Adrenal gland (tissue), 12 donors: ENCODE measurements around the gene ADAMTS7. TPM values are rescaled to one million over a fixed set of nuclear protein-coding genes. Genes with fewer than 3 reads are reported as not detected.
"Not testable (repeated sequence)": the region's sequence is repeated elsewhere in the genome, so short reads cannot be mapped to it uniquely, and the experiment has no call there.

Source experiments
- DNase-seq, 7 donors: peaks; one replicate each; pipeline ENCODE4 v3.0.0-alpha.2; 2019 to 2020
- H3K27ac ChIP-seq, 5 donors: fragments of 200-600 bp; sonication (generic) in 4 of 5; 1 replicate in 3 of 5; 2 replicates in 2 of 5; pipeline versions ENCODE4 v1.5.1 to v1.8.0; 2016 to 2020; ENCODE audit warnings: mild to moderate bottlenecking in 1 of 5
- H3K27me3 ChIP-seq: fragments of 200-600 bp; 2 replicates; pipeline ENCODE4 v1.8.0; 2021
- H3K36me3 ChIP-seq, 2 donors: fragments of 200-600 bp; replicated peaks in 1 of 2; 1 replicate in 1 of 2; 2 replicates in 1 of 2; pipeline versions ENCODE4 v1.5.1 to v1.8.0; 2018 to 2022
- H3K4me1 ChIP-seq, 2 donors: fragments of 200-600 bp; replicated peaks in 1 of 2; 1 replicate in 1 of 2; 2 replicates in 1 of 2; pipeline versions ENCODE4 v1.5.1 to v1.8.0; 2018 to 2021
- H3K4me3 ChIP-seq, 4 donors: fragments of 200-600 bp; sonication (generic) in 3 of 4; one replicate each; pipeline ENCODE4 v1.5.1; 2016 to 2018
- H3K9me3 ChIP-seq, 3 donors: fragments of 200-600 bp; sonication (generic) in 1 of 3; replicated peaks in 1 of 3; 1 replicate in 2 of 3; 2 replicates in 1 of 3; pipeline versions ENCODE4 v1.5.1 to v1.8.0; 2016 to 2021
- CTCF ChIP-seq, 6 experiments: fragments of 450-650 bp in 4 of 6; fragments of 200-600 bp in 2 of 6; sonication (generic) in 1 of 6; IDR thresholded peaks; 1 replicate in 5 of 6; 2 replicates in 1 of 6; pipeline versions ENCODE4 v1.5.1 to v1.8.0; 2016 to 2021; ENCODE audit warnings: antibody characterized with exemption in 6 of 6, mild to moderate bottlenecking in 2 of 6, moderate library complexity in 1 of 6
- POLR2A ChIP-seq, 2 donors: fragments of 450-650 bp; IDR thresholded peaks; one replicate each; pipeline ENCODE4 v1.6.1; 2017; ENCODE audit warnings: antibody characterized with exemption in 2 of 2, mild to moderate bottlenecking in 2 of 2, moderate library complexity in 1 of 2
- WGBS, 4 donors: extraction: QIAGEN DNeasy Blood & Tissue Kit in 2 of 4; methylation state at CpG; one replicate each; pipeline versions ENCODE4 v1.1.5 to v1.1.7; 2013 to 2017; 5-methylcytosine and 5-hydroxymethylcytosine counted together
- intact Hi-C, 2 donors: fragments of 100-400 bp; cut with DNase I; formaldehyde crosslinking; loops; one replicate each; pipeline versions ENCODE4 v1.14.1 to v1.15.0; 2022 to 2023
- polyA plus RNA-seq, 3 donors: library from polyadenylated mRNA; stranded (reverse); fragments of 200-250 nt in 2 of 3; fragments of 350-450 nt in 1 of 3; fragmentation: Illumina TruSeq in 1 of 3; extraction: RNeasy Lipid Tissue Mini Kit (QIAGEN cat#74804) in 1 of 3; gene quantifications; one replicate each; pipeline ENCODE4 v1.2.3, GENCODE V29; 2013 to 2014
- total RNA-seq, 9 donors: library from RNA; depleted of rRNA in 4 of 9; stranded (reverse); fragments of >200 nt in 4 of 9; fragments of 120-200 nt in 1 of 9; fragmentation: NEBNext Ultra II Directional in 1 of 9; extraction: Animal tissue kit (Norgen Biotek cat#: 25700) in 1 of 9; gene quantifications; one replicate each; pipeline versions ENCODE4 v1.1.0 to v1.2.4, GENCODE V29; 2013 to 2023
- donor health status: healthy with polysubstance abuse.
- donor health status: Bipolar disorder and iron deficiency.
- donor health status: DM: yes; HTN: yes; CAD: no.
- donor health status: DM: no; HTN: no; CAD: no.
- donor health status: DM: no; HTN: no; CAD: no.
- donor health status: DM: yes; HTN: yes; CAD: no.

ADAMTS7 gene
- total and polyA plus RNA-seq, 12 donors: 0.70 to 27.7 (median 10.0) TPM

- 25 to 40% (median 32%) methylated on average over 3 to 5 of the region's 5 CpGs for WGBS, 4 donors
- H3K4me1 ChIP-seq, H3K4me3 ChIP-seq, intact Hi-C loops, H3K27me3 ChIP-seq, H3K36me3 ChIP-seq, H3K9me3 ChIP-seq: not testable (repeated sequence)
- TF ChIP-seq CTCF (IDR thresholded peaks at IDR 0.05): peak in 2 of 6 experiments; percentile 8 to 27
- peak overlapping the region in 1 of 5 donors; percentile 22 for H3K27ac ChIP-seq
- peak; percentile 41 to 84 (median 82) for DNase-seq
These were observed 12.9 kb downstream of the ADAMTS7 start for GRCh38 chr15:78798355-78798754.

GRCh38 chr15:78797951-78798350, 13.3 kb downstream of the ADAMTS7 start:
- H3K4me1 ChIP-seq: peaks cover 0 to 9% of the 10 kb centered on the region in 2 donors
- no peaks in the 10 kb centered on the region for H3K36me3 ChIP-seq
- no peaks in the 10 kb centered on the region for H3K27me3 ChIP-seq
- H3K27ac ChIP-seq: peak overlapping the region in 1 of 5 donors; percentile 7
- TF ChIP-seq POLR2A (IDR thresholded peaks at IDR 0.05): no peak
- TF ChIP-seq CTCF (IDR thresholded peaks at IDR 0.05): no peak
- no peak overlapping the region for H3K4me3 ChIP-seq
- WGBS, 4 donors: 90 to 93% (median 91%) methylated on average over 10 to 13 of the region's 13 CpGs
- no peak for DNase-seq
- H3K9me3 ChIP-seq: no peaks in the 10 kb centered on the region
- intact Hi-C loops: no loop called here

GRCh38 chr15:78796510-78796909, 14.8 kb downstream of the ADAMTS7 start:
- Histone ChIP-seq H3K9me3 (no peaks in the 10 kb centered on the region), H3K27ac (no peak overlapping the region), H3K36me3 (no peaks in the 10 kb centered on the region), H3K27me3 (no peaks in the 10 kb centered on the region), H3K4me1 (peaks cover 0 to 9% of the 10 kb centered on the region in 2 donors), H3K4me3 (no peak overlapping the region)
- TF ChIP-seq POLR2A (IDR thresholded peaks at IDR 0.05) (no peak), CTCF (IDR thresholded peaks at IDR 0.05) (no peak)
- intact Hi-C loops: no loop called here
- WGBS, 4 donors: 92 to 97% (median 96%) methylated on average over 3 to 15 of the region's 15 CpGs
- DNase-seq: no peak

GRCh38 chr15:78795043-78795442, 16.2 kb downstream of the ADAMTS7 start:
- no peak overlapping the region for H3K27ac ChIP-seq
- no peak overlapping the region for H3K4me3 ChIP-seq
- intact Hi-C loops: no loop called here
- H3K27me3 ChIP-seq: no peaks in the 10 kb centered on the region
- TF ChIP-seq POLR2A (IDR thresholded peaks at IDR 0.05) (no peak), CTCF (IDR thresholded peaks at IDR 0.05) (no peak)
- DNase-seq: no peak
- no peaks in the 10 kb centered on the region for H3K9me3 ChIP-seq
- no peaks in the 10 kb centered on the region for H3K36me3 ChIP-seq
- peaks cover 0 to 9% of the 10 kb centered on the region in 2 donors for H3K4me1 ChIP-seq

GRCh38 chr15:78794446-78794845, 16.8 kb downstream of the ADAMTS7 start:
- H3K4me3 ChIP-seq, intact Hi-C loops, H3K27me3 ChIP-seq, H3K27ac ChIP-seq, H3K4me1 ChIP-seq, H3K36me3 ChIP-seq, DNase-seq, H3K9me3 ChIP-seq: not testable (repeated sequence)
- 92 to 97% (median 96%) methylated on average over 4 of the region's 4 CpGs for WGBS, 4 donors
